Neural cell (in vitro differentiated cells): Measurements from ENCODE around the gene UIMC1.

Experiments
- EZH2 ChIP-seq: fragments of 200-600, 300-800 bp; shearing (Covaris generic), sonication (generic); IDR thresholded peaks from 2 replicates; pipeline ENCODE4 v1.6.1; 2014; ENCODE audit warnings: antibody characterized with exemption, low read length, borderline replicate concordance, mild to moderate bottlenecking; ENCODE audit not compliant: insufficient read depth, poor library complexity, severe bottlenecking
- SMC3 ChIP-seq: fragments of 450-650 bp; conservative IDR thresholded peaks from 2 replicates; pipeline ENCODE4 v1.6.1; 2014; ENCODE audit warnings: antibody characterized with exemption, mild to moderate bottlenecking, moderate library complexity; ENCODE audit not compliant: poor library complexity
- TF ChIP-seq, protein P1 (sequence below): fragments of 450-650 bp; IDR thresholded peaks from 2 replicates; pipeline ENCODE4 v1.5.1; 2014; ENCODE audit warnings: antibody characterized with exemption, mild to moderate bottlenecking, moderate library complexity; ENCODE audit not compliant: poor library complexity, severe bottlenecking

- TF ChIP-seq, protein P1, sequence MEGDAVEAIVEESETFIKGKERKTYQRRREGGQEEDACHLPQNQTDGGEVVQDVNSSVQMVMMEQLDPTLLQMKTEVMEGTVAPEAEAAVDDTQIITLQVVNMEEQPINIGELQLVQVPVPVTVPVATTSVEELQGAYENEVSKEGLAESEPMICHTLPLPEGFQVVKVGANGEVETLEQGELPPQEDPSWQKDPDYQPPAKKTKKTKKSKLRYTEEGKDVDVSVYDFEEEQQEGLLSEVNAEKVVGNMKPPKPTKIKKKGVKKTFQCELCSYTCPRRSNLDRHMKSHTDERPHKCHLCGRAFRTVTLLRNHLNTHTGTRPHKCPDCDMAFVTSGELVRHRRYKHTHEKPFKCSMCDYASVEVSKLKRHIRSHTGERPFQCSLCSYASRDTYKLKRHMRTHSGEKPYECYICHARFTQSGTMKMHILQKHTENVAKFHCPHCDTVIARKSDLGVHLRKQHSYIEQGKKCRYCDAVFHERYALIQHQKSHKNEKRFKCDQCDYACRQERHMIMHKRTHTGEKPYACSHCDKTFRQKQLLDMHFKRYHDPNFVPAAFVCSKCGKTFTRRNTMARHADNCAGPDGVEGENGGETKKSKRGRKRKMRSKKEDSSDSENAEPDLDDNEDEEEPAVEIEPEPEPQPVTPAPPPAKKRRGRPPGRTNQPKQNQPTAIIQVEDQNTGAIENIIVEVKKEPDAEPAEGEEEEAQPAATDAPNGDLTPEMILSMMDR: no peak
- TF ChIP-seq SMC3 (no peak), EZH2 (no peak)
These were observed 145.3 kb downstream of the UIMC1 start for GRCh38 chr5:176861276-176861675.
